Stomach (tissue), 9 donors: ENCODE measurements around the gene PRKCA. TPM values are rescaled to one million over a fixed set of nuclear protein-coding genes. Genes with fewer than 3 reads are reported as not detected.

ENCODE experiments used
- DNase-seq, 2 donors: peaks; one replicate each; pipeline versions ENCODE4 v3.0.0 to v3.0.0-alpha.2; 2013 to 2019
- H3K27ac ChIP-seq, 5 donors: fragments of 200-600 bp in 4 of 5; sonication (generic) in 4 of 5; one replicate each; pipeline ENCODE4 v1.5.1; 2013 to 2019; ENCODE audit warnings: mild to moderate bottlenecking in 1 of 5, moderate library complexity in 1 of 5
- H3K27me3 ChIP-seq, 3 donors: fragments of 200-600 bp; sonication (generic); one replicate each; pipeline ENCODE4 v1.5.1; 2017 to 2019; ENCODE audit warnings: mixed run types in 1 of 3
- H3K36me3 ChIP-seq, 4 donors: fragments of 200-600 bp; sonication (generic); 1 replicate in 3 of 4; 2 replicates in 1 of 4; pipeline ENCODE4 v1.5.1; 2016 to 2019
- H3K4me1 ChIP-seq, 4 donors: fragments of 200-600 bp; sonication (generic); one replicate each; pipeline ENCODE4 v1.5.1; 2016 to 2019
- H3K4me3 ChIP-seq, 4 donors: fragments of 200-600 bp; sonication (generic) in 3 of 4; one replicate each; pipeline ENCODE4 v1.5.1; 2016 to 2019; ENCODE audit warnings: mild to moderate bottlenecking in 1 of 4
- H3K9me3 ChIP-seq, 4 donors: fragments of 200-600 bp; sonication (generic); one replicate each; pipeline ENCODE4 v1.5.1; 2016 to 2019
- EP300 ChIP-seq: sonication (generic); formaldehyde crosslinking; IDR thresholded peaks from one replicate; pipeline ENCODE4 v1.6.1; 2017; ENCODE audit warnings: antibody characterized with exemption
- POLR2A ChIP-seq, 4 donors: fragments of 450-650 bp; IDR thresholded peaks; one replicate each; pipeline ENCODE4 v1.6.1; 2016; ENCODE audit warnings: antibody characterized with exemption in 4 of 4, control low read depth in 2 of 4, mild to moderate bottlenecking in 1 of 4, moderate library complexity in 1 of 4
- POLR2AphosphoS5 ChIP-seq, 3 donors: sonication (generic); formaldehyde crosslinking; IDR thresholded peaks; one replicate each; pipeline ENCODE4 v1.6.1; 2016; ENCODE audit warnings: antibody characterized with exemption in 3 of 3
- WGBS, 5 donors: extraction: QIAGEN DNeasy Blood & Tissue Kit in 3 of 5; methylation state at CpG; one replicate each; pipeline versions ENCODE4 v1.1.5 to v1.1.7; 2013 to 2018; 5-methylcytosine and 5-hydroxymethylcytosine counted together
- intact Hi-C: fragments of 100-400 bp; cut with DNase I; formaldehyde crosslinking; loops from one replicate; pipeline ENCODE4 v1.15.1; 2023; ENCODE audit warnings: low total_unique reads
- polyA plus RNA-seq, 3 donors: library from polyadenylated mRNA; stranded (reverse); fragments of 200-250 nt; gene quantifications; one replicate each; pipeline ENCODE4 v1.2.3, GENCODE V29; 2013
- total RNA-seq, 5 donors: library from RNA; depleted of rRNA; stranded (reverse); fragments of >200 nt; gene quantifications; one replicate each; pipeline versions ENCODE4 v1.1.0 to v1.2.3, GENCODE V29; 2014 to 2016
- TF ChIP-seq, protein P1 (sequence below), 7 experiments: fragments of 450-650 bp in 4 of 7; fragments of 200-600 bp in 3 of 7; sonication (generic) in 3 of 7; IDR thresholded peaks; one replicate each; pipeline ENCODE4 v1.5.1; 2016 to 2019; ENCODE audit warnings: antibody characterized with exemption in 7 of 7, control low read depth in 2 of 7, mild to moderate bottlenecking in 1 of 7
- donor health status: healthy with polysubstance abuse.
- donor health status: Bipolar disorder and iron deficiency.
- donor health status: healthy.

Gene PRKCA
- total and polyA plus RNA-seq, 8 donors = 2.1 to 41.1 (median 12.2) TPM

DNA sequence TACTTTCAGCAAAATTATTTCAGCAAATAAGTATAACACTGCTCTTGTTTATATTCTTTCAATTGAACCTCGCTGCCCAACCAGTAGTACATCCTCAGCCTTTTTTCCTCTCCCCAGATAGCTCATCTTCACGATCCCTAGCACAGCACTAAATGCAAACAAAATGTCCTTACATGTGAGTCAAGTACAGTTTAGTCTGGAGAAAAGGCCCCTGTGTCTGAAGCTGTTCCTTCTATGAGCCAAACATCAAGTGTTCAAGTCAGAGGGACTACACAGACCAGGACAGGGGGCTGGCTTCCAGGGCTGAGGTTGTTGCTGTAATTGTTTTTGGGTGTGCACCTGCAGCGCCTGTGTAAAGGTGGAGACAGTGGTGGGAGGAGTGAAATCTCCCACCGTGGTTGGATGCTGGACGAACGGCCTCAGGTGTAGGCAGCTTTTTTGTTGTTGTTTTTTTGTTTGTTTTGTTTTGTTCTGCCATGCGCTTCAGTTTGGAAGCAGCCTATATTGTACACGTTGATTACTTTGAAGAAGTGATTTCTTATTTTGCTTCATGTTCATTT lies 147.1 kb downstream of the PRKCA start:
- no peak overlapping the region for H3K27ac ChIP-seq
- H3K4me3 ChIP-seq = no peak overlapping the region
- TF ChIP-seq POLR2AphosphoS5 (IDR thresholded peaks at IDR 0.05) (no peak), POLR2A (IDR thresholded peaks at IDR 0.05) (no peak), EP300 (no peak)
- TF ChIP-seq, protein P1, sequence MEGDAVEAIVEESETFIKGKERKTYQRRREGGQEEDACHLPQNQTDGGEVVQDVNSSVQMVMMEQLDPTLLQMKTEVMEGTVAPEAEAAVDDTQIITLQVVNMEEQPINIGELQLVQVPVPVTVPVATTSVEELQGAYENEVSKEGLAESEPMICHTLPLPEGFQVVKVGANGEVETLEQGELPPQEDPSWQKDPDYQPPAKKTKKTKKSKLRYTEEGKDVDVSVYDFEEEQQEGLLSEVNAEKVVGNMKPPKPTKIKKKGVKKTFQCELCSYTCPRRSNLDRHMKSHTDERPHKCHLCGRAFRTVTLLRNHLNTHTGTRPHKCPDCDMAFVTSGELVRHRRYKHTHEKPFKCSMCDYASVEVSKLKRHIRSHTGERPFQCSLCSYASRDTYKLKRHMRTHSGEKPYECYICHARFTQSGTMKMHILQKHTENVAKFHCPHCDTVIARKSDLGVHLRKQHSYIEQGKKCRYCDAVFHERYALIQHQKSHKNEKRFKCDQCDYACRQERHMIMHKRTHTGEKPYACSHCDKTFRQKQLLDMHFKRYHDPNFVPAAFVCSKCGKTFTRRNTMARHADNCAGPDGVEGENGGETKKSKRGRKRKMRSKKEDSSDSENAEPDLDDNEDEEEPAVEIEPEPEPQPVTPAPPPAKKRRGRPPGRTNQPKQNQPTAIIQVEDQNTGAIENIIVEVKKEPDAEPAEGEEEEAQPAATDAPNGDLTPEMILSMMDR (IDR thresholded peaks at IDR 0.05) = no peak
- no peak for DNase-seq
- intact Hi-C loops = no loop called here
- WGBS, 5 donors = 69 to 83% (median 80%) methylated on average over 8 of the region's 8 CpGs
- no peaks in the 10 kb centered on the region for H3K36me3 ChIP-seq
- no peaks in the 10 kb centered on the region for H3K9me3 ChIP-seq
- no peaks in the 10 kb centered on the region for H3K27me3 ChIP-seq
- H3K4me1 ChIP-seq = peaks cover 7 to 39% (median 26%) of the 10 kb centered on the region in 4 donors

DNA sequence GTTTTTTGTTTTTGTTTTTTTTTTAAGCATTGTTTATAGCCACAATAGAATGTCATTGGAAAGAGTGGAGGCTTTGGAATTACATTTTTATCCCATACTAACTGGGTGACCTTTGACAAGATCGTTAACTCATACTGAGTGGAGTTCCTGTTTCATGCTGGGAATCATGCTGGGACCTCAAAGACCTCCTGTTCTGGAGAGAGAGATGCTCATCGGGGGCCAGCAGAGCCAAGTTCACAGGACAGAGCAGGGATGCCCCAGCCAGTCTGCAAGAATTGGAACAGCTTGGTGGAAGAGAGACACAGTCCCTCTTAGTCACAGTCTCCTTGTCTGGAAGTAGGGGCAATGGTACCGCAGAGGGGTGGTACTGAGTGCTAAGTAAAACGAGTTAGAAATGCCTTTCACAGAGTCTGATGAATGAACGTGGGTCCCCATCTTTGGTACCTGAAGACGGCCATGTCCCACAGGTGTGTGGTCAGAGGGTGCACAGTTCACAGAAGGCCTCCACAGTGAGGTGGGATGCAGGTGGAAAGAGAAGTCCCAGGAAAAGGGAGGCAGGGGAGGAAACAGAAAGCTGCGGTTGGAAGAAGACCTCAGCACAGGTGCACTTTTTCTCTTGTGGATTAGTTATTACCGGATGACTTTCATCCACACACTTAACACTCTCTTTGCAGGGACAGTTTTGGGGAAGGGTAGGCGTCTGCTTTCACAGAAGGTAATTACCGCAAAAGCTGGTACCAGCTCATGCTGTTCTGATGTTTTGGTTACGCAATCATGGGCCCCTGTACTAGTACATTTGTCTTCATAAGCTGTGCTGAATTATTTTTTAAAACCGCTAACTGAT lies 147.8 kb downstream of the PRKCA start:
- H3K27me3 ChIP-seq = no peaks in the 10 kb centered on the region
- intact Hi-C loops = no loop called here
- DNase-seq = no peak
- TF ChIP-seq, protein P1 (IDR thresholded peaks at IDR 0.05) = no peak
- TF ChIP-seq POLR2A (IDR thresholded peaks at IDR 0.05) = no peak
- no peak for TF ChIP-seq POLR2AphosphoS5 (IDR thresholded peaks at IDR 0.05)
- no peak for TF ChIP-seq EP300
- H3K9me3 ChIP-seq = no peaks in the 10 kb centered on the region
- H3K4me1 ChIP-seq = peaks cover 7 to 45% (median 26%) of the 10 kb centered on the region in 4 donors
- H3K4me3 ChIP-seq = no peak overlapping the region
- no peak overlapping the region for H3K27ac ChIP-seq
- no peaks in the 10 kb centered on the region for H3K36me3 ChIP-seq
- 84 to 89% (median 86%) methylated on average over 12 of the region's 12 CpGs for WGBS, 5 donors

DNA sequence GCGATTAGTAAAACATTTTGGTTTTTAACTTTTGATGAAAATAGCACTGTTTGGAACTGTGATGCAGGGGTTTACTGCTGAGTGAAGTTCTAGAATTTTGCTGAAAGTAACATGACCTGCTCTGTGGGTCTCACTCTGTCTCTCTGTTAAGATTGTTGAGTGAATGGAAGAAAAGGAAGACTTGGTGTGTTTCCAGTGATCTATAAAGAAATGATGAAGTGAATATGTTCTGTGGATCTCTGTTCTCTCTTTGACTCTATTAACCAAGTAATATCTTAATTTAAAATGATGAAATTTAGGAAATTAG lies 148.4 kb downstream of the PRKCA start:
- H3K27ac ChIP-seq = no peak overlapping the region
- peaks cover 7 to 45% (median 26%) of the 10 kb centered on the region in 4 donors for H3K4me1 ChIP-seq
- TF ChIP-seq EP300 = no peak
- TF ChIP-seq, protein P1 (IDR thresholded peaks at IDR 0.05) = no peak
- no peak for TF ChIP-seq POLR2AphosphoS5 (IDR thresholded peaks at IDR 0.05)
- TF ChIP-seq POLR2A (IDR thresholded peaks at IDR 0.05) = no peak
- intact Hi-C loops = no loop called here
- 93 to 97% (median 97%) methylated on average over 1 of the region's 1 CpG for WGBS, 5 donors
- no peak for DNase-seq
- H3K9me3 ChIP-seq = no peaks in the 10 kb centered on the region
- H3K27me3 ChIP-seq = no peaks in the 10 kb centered on the region
- H3K36me3 ChIP-seq = no peaks in the 10 kb centered on the region
- H3K4me3 ChIP-seq = no peak overlapping the region

DNA sequence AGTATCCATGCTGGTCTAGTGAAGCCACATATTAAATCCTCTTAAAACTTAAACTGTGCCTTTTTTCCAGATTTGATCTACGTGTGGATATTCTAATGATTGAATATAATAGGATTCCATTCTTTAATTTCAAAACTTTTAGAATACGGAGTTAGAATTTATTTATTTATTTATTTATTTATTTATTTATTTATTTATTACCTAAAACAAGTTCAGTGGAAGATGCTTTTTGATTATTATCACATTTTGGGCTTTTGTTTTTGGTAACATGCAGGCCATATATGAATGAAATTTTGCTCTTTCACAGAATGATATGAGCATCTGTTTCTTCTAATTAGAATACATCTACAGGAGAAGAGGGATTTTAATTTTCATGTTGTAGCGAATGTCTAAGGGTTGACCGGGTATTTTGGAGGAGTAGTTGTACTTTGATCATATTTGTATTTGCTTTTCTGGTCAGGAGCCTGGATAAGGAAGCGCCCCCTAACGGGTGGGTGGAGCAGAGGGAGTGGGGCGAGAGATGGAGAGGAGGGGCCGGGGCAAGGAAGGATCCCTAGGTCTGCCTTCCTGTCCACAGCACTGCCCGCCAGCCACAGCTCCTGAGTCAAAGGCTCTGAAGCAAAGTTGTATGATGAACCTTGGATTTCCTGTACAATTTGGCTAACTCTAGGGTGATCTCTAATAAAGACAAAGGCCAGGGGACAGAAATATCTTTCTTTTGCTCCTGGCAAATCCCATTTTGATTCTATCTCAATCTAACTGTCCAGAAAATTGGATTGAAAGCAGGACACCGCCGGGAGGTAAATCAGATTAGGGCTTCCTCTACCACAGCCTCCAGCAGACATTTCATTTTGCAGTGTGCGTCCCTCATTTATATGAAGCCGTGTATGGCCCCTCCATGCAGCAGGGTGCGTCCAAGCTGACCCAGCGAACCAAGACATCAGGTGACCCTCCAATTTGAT lies 149.1 kb downstream of the PRKCA start:
- no peak for TF ChIP-seq EP300
- TF ChIP-seq, protein P1 (IDR thresholded peaks at IDR 0.05) = peak in 1 of 7 experiments; percentile 29
- H3K4me1 ChIP-seq = peaks cover 7 to 41% (median 24%) of the 10 kb centered on the region in 4 donors
- intact Hi-C loops = no loop called here
- H3K9me3 ChIP-seq = no peaks in the 10 kb centered on the region
- WGBS, 5 donors = 62 to 73% (median 70%) methylated on average over 15 of the region's 15 CpGs
- no peak overlapping the region for H3K4me3 ChIP-seq
- no peak overlapping the region for H3K27ac ChIP-seq
- H3K36me3 ChIP-seq = no peaks in the 10 kb centered on the region
- no peaks in the 10 kb centered on the region for H3K27me3 ChIP-seq
- peak; percentile 40 to 54 for DNase-seq
